Rectal smooth muscle tissue (tissue), 1 donor: ENCODE results near the gene NMRK2.
"Not testable (repeated sequence)": the region's sequence is repeated elsewhere in the genome, so short reads cannot be mapped to it uniquely, and the experiment has no call there.

ENCODE experiments used
- H3K27ac ChIP-seq: one replicate; pipeline ENCODE4 v1.7.0; 2013; ENCODE audit warnings: low read depth, low read length, inconsistent platforms
- H3K27me3 ChIP-seq: one replicate; pipeline ENCODE4 v1.7.0; 2013; ENCODE audit warnings: low read length; ENCODE audit not compliant: control insufficient read depth, insufficient read depth
- H3K36me3 ChIP-seq: one replicate; pipeline ENCODE4 v1.7.0; 2013; ENCODE audit warnings: low read length; ENCODE audit not compliant: control insufficient read depth, insufficient read depth
- H3K4me1 ChIP-seq: one replicate; pipeline ENCODE4 v1.7.0; 2013; ENCODE audit warnings: low read length; ENCODE audit not compliant: control insufficient read depth, insufficient read depth
- H3K4me3 ChIP-seq: one replicate; pipeline ENCODE4 v1.7.0; 2013; ENCODE audit warnings: low read length
- H3K9ac ChIP-seq: one replicate; pipeline ENCODE4 v1.7.0; 2013; ENCODE audit warnings: low read length

Gene NMRK2, protein sequence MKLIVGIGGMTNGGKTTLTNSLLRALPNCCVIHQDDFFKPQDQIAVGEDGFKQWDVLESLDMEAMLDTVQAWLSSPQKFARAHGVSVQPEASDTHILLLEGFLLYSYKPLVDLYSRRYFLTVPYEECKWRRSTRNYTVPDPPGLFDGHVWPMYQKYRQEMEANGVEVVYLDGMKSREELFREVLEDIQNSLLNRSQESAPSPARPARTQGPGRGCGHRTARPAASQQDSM

GRCh38 chr19:3932931-3933810, at the start of gene NMRK2:
TSS of gene NMRK2 (plus strand) at chr19:3933069. CDS start at chr19:3933672, 603 bp downstream.
- Histone ChIP-seq H3K9ac (no peak within 1 kb of the TSS), H3K27ac (no peak within 1 kb of the TSS), H3K4me1 (no peaks in the 10 kb centered on the region), H3K27me3 (peaks cover 6% of the 10 kb centered on the region), H3K4me3 (no peak within 1 kb of the TSS), H3K36me3 (no peaks in the 10 kb centered on the region)

- Histone ChIP-seq H3K27me3 (no peaks in the 10 kb centered on the region), H3K4me3 (no peak overlapping the region), H3K27ac (no peak overlapping the region), H3K4me1 (no peaks in the 10 kb centered on the region), H3K36me3 (no peaks in the 10 kb centered on the region), H3K9ac (no peak overlapping the region)
These were observed 42.3 kb upstream of the NMRK2 start for GRCh38 chr19:3890591-3890990.

DNA sequence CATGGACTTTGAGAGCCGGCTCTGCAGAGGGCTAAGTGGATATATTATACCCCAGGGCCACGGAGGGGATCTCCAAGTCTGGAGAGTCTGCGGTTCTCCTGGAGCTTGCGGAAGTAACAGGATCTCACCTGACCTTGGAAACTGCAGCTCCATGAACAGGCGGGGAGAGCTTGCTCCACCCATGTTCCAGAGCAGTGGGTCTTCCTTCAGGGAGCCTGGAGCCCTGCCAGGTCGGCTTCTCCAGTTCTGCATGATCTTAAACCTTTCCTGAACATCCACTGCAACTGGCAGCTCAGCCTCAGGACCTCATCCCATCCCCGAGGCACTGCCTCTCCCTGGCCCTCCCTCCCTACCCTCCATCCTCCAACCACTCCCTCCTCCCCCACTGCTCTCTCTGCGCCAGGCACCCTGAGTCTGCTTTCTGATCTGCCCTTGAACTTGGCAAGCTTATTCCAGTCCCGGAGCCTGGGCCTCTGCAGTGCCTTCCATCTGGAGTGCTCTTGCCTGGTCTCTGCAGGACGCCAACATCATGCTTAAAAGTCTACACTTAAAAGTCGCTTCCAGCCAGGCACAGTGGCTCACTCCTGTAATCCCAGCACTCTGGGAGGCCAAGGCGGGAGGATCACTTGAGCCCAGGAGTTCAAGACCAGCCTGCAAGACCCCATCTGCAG, 39.2 kb upstream of the NMRK2 start:
- H3K9ac ChIP-seq = no peak overlapping the region
- no peaks in the 10 kb centered on the region for H3K36me3 ChIP-seq
- H3K27me3 ChIP-seq = no peaks in the 10 kb centered on the region
- no peak overlapping the region for H3K27ac ChIP-seq
- H3K4me1 ChIP-seq = no peaks in the 10 kb centered on the region
- H3K4me3 ChIP-seq = no peak overlapping the region

- H3K27ac ChIP-seq, H3K9ac ChIP-seq: not testable (repeated sequence)
These were observed 37.9 kb upstream of the NMRK2 start for GRCh38 chr19:3894959-3895358.

GRCh38 chr19:3895788-3896187, 37.1 kb upstream of the NMRK2 start:
- Histone ChIP-seq H3K9ac (no peak overlapping the region), H3K27me3 (no peaks in the 10 kb centered on the region), H3K4me1 (peaks cover 4% of the 10 kb centered on the region), H3K36me3 (no peaks in the 10 kb centered on the region), H3K27ac (no peak overlapping the region), H3K4me3 (no peak overlapping the region)

More at GRCh38 chr19:3894959-3895358, 37.9 kb upstream of the NMRK2 start:
- not testable (repeated sequence) for H3K27me3 ChIP-seq, H3K36me3 ChIP-seq, H3K4me1 ChIP-seq, H3K4me3 ChIP-seq

GRCh38 chr19:3897936-3898335, 34.9 kb upstream of the NMRK2 start:
- Histone ChIP-seq H3K4me3 (no peak overlapping the region), H3K27ac (no peak overlapping the region), H3K36me3 (no peaks in the 10 kb centered on the region), H3K27me3 (no peaks in the 10 kb centered on the region), H3K9ac (no peak overlapping the region), H3K4me1 (peaks cover 4% of the 10 kb centered on the region)

DNA sequence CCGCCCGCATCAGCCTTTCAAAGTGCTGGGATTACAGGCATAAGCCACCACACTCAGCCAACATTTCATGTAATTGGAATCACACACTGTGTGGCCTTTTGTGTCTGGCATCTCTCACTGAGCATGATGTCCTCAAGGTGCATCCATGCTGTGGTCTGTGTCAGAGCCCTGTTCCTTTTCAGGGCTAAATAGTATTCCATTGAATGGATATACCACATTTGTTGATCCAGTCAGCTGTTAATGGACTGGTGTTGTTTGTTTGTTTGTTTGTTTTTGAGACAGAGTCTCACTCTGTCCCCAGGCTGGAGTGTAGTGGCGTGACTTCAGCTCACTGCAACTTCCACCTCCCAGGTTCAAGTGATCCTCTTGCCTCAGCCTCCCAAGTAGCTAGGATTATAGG, 34.4 kb upstream of the NMRK2 start:
- no peak overlapping the region for H3K27ac ChIP-seq
- H3K9ac ChIP-seq = no peak overlapping the region
- no peaks in the 10 kb centered on the region for H3K27me3 ChIP-seq
- H3K4me1 ChIP-seq = peaks cover 4% of the 10 kb centered on the region
- H3K4me3 ChIP-seq = no peak overlapping the region
- H3K36me3 ChIP-seq = no peaks in the 10 kb centered on the region

GRCh38 chr19:3899531-3900294, 33.2 kb upstream of the NMRK2 start:
- Histone ChIP-seq H3K4me1 (peaks cover 4% of the 10 kb centered on the region), H3K27ac (no peak overlapping the region), H3K27me3 (no peaks in the 10 kb centered on the region), H3K4me3 (no peak overlapping the region), H3K9ac (no peak overlapping the region), H3K36me3 (no peaks in the 10 kb centered on the region)

DNA sequence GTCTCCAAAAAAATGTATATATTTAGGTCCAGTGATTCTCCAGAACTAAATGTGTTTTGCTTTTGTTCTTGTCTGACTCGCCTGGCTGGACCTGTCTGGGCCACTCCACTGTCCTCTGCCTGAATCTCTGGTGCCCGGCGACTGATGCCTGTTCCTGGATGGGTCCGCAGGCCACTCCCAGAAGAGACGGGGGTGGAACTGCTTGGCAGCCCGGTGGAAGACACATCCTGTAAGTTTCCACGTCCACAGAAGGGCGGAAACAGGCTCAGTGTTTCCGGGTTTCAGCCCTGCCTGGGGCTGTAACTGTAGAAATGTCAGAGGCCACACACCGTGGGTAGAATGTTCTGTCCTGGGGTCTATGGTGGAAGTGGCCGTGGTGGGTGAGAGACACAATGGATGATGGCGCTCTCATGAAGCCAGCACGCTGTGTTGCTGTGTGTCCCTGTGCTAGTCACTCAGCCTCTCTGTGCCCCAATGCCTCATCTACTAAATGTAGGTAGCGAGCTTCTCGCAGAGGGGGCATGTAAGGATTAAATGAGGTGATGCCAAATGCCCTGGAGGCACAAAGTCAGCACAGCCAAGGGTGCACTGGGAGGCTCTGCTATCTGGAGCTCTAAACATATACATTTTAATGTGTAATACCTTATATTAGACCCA, 30.4 kb upstream of the NMRK2 start:
- no peaks in the 10 kb centered on the region for H3K27me3 ChIP-seq
- no peak overlapping the region for H3K4me3 ChIP-seq
- peaks cover 4% of the 10 kb centered on the region for H3K4me1 ChIP-seq
- no peak overlapping the region for H3K9ac ChIP-seq
- H3K27ac ChIP-seq = no peak overlapping the region
- H3K36me3 ChIP-seq = no peaks in the 10 kb centered on the region

- Histone ChIP-seq H3K4me1 (peaks cover 4% of the 10 kb centered on the region), H3K9ac (no peak overlapping the region), H3K4me3 (no peak overlapping the region), H3K27me3 (no peaks in the 10 kb centered on the region), H3K36me3 (no peaks in the 10 kb centered on the region), H3K27ac (no peak overlapping the region)
These were observed 28.6 kb upstream of the NMRK2 start for GRCh38 chr19:3904233-3904632.

GRCh38 chr19:3907626-3908265, 25.1 kb upstream of the NMRK2 start:
- Histone ChIP-seq H3K27me3 (no peaks in the 10 kb centered on the region), H3K9ac (no peak overlapping the region), H3K27ac (no peak overlapping the region), H3K36me3 (no peaks in the 10 kb centered on the region), H3K4me1 (no peaks in the 10 kb centered on the region), H3K4me3 (no peak overlapping the region)
